Measurements from ENCODE around the gene RPN1. TPM values are rescaled to one million over a fixed set of nuclear protein-coding genes. Genes with fewer than 3 reads are reported as not detected.

The RPN1 gene
- total RNA-seq, 4 donors from 2014 or later = 91.5 to 150 (median 148) TPM

GRCh38 chr3:128689060-128689459 is 38.4 kb upstream of the RPN1 start:
- Histone ChIP-seq H3K9me3 (no peaks in the 10 kb centered on the region), H3K4me3 (no peak overlapping the region), H3K27me3 (no peaks in the 10 kb centered on the region), H3K4me1 (no peaks in the 10 kb centered on the region), H3K27ac (no peak overlapping the region), H3K36me3 (no peaks in the 10 kb centered on the region)
- DNase-seq (ENCODE audit: low spot score in 2 of 2) = no peak
- 91% methylated on average over 5 of the region's 5 CpGs for WGBS
- TF ChIP-seq POLR2A (IDR thresholded peaks at IDR 0.05) (no peak), POLR2AphosphoS5 (IDR thresholded peaks at IDR 0.05) (no peak), EP300 (IDR thresholded peaks at IDR 0.05) (no peak), CTCF (IDR thresholded peaks at IDR 0.05) (no peak)

GRCh38 chr3:128686465-128686864 is 35.8 kb upstream of the RPN1 start:
- TF ChIP-seq POLR2A (IDR thresholded peaks at IDR 0.05) (no peak), POLR2AphosphoS5 (IDR thresholded peaks at IDR 0.05) (no peak), CTCF (IDR thresholded peaks at IDR 0.05) (no peak), EP300 (IDR thresholded peaks at IDR 0.05) (no peak)
- Histone ChIP-seq H3K9me3 (no peaks in the 10 kb centered on the region), H3K4me1 (peaks cover 4% of the 10 kb centered on the region), H3K27ac (no peak overlapping the region), H3K27me3 (no peaks in the 10 kb centered on the region), H3K36me3 (no peaks in the 10 kb centered on the region), H3K4me3 (no peak overlapping the region)
- no peak for DNase-seq (ENCODE audit: low spot score in 2 of 2)
- 94% methylated on average over 8 of the region's 8 CpGs for WGBS

GRCh38 chr3:128684986-128685726 is 34.5 kb upstream of the RPN1 start:
- H3K27me3 ChIP-seq = no peaks in the 10 kb centered on the region
- no peaks in the 10 kb centered on the region for H3K9me3 ChIP-seq
- DNase-seq (ENCODE audit: low spot score in 2 of 2) = no peak
- H3K36me3 ChIP-seq = no peaks in the 10 kb centered on the region
- WGBS = 89% methylated on average over 11 of the region's 11 CpGs
- no peak for TF ChIP-seq POLR2A (IDR thresholded peaks at IDR 0.05)
- no peak for TF ChIP-seq EP300 (IDR thresholded peaks at IDR 0.05)
- no peak for TF ChIP-seq CTCF (IDR thresholded peaks at IDR 0.05)
- TF ChIP-seq POLR2AphosphoS5 (IDR thresholded peaks at IDR 0.05) = no peak
- peaks cover 10% of the 10 kb centered on the region for H3K4me1 ChIP-seq
- H3K4me3 ChIP-seq = no peak overlapping the region
- H3K27ac ChIP-seq = no peak overlapping the region

GRCh38 chr3:128683957-128684356 is 33.3 kb upstream of the RPN1 start:
- 74% methylated on average over 3 of the region's 3 CpGs for WGBS
- no peak for TF ChIP-seq CTCF (IDR thresholded peaks at IDR 0.05)
- TF ChIP-seq POLR2AphosphoS5 (IDR thresholded peaks at IDR 0.05) = no peak
- no peak for TF ChIP-seq EP300 (IDR thresholded peaks at IDR 0.05)
- TF ChIP-seq POLR2A (IDR thresholded peaks at IDR 0.05) = no peak
- no peak for DNase-seq (ENCODE audit: low spot score in 2 of 2)
- Histone ChIP-seq H3K4me1 (peaks cover 10% of the 10 kb centered on the region), H3K27ac (no peak overlapping the region), H3K27me3 (no peaks in the 10 kb centered on the region), H3K9me3 (no peaks in the 10 kb centered on the region), H3K4me3 (no peak overlapping the region), H3K36me3 (no peaks in the 10 kb centered on the region)

GRCh38 chr3:128681369-128681829 is 30.8 kb upstream of the RPN1 start:
- Histone ChIP-seq H3K4me3 (peak overlapping the region; percentile 66), H3K9me3 (no peaks in the 10 kb centered on the region), H3K27ac (peak overlapping the region; percentile 96), H3K27me3 (no peaks in the 10 kb centered on the region), H3K36me3 (no peaks in the 10 kb centered on the region), H3K4me1 (peaks cover 10% of the 10 kb centered on the region)
- TF ChIP-seq CTCF (IDR thresholded peaks at IDR 0.05) = no peak
- peak in 1 of 3 donors; percentile 8 for TF ChIP-seq POLR2AphosphoS5 (IDR thresholded peaks at IDR 0.05)
- TF ChIP-seq POLR2A (IDR thresholded peaks at IDR 0.05) = no peak
- no peak for TF ChIP-seq EP300 (IDR thresholded peaks at IDR 0.05)
- DNase-seq (ENCODE audit: low spot score in 2 of 2) = no peak
- WGBS = 34% methylated on average over 9 of the region's 9 CpGs

Measured in suprapubic skin (tissue), 4 donors.